ENCODE results near the gene SULT2A1. TPM values are rescaled to one million over a fixed set of nuclear protein-coding genes. Genes with fewer than 3 reads are reported as not detected.
"Not testable (repeated sequence)": the region's sequence is repeated elsewhere in the genome, so short reads cannot be mapped to it uniquely, and the experiment has no call there.

Gene SULT2A1
- total RNA-seq, 1 experiment from 2014 or later = 0.21 TPM

DNA sequence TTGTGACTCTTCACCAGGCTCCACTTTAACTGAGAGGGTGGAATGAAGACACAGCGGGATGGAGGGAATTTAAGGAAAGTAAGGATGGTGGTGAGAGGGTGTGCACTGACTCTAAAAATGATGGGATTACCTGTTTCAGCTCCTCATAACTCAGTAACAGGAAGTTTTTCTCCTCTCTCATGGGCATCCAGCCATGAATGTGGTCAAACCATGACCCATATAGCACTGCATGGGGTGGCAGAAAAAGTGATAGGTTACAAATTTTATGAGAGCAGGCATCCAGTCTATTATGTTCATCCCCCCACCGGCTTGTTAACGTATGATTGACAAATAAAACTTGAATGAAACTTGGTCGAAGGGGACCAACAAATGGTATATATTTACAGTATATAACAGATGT is 7.2 kb downstream of the SULT2A1 start:
- no peak for DNase-seq (ENCODE audit: low read depth, low spot score)

DNA sequence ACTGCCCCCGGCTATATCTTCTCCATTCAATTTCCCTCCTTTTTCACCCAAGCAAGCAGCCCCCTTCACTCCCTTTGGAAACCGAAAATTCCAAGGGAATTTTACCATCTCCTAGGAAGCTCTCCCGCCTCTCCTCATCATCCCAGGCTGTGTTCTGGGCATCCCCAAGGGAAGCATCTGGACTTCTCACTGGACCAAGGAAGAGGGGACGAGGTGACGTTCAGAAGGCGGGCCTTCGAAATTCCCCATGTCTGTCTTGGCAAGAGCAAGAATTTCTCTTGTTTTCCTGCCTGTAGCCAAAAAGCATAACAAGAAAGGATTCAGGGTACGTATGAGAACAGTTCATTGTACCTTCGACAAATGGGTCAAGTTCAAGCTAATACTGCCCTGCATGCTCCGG is 20.9 kb downstream of the SULT2A1 start:
- DNase-seq (ENCODE audit: low read depth, low spot score) = no peak

More for the DNA sequence above, 7.2 kb downstream of the SULT2A1 start:
- in situ Hi-C loops (cut with HindIII; ENCODE audit: low pct_unique_long_range_greater_than_20kb, low sequenced_read_pairs) = no loop called here

DNA sequence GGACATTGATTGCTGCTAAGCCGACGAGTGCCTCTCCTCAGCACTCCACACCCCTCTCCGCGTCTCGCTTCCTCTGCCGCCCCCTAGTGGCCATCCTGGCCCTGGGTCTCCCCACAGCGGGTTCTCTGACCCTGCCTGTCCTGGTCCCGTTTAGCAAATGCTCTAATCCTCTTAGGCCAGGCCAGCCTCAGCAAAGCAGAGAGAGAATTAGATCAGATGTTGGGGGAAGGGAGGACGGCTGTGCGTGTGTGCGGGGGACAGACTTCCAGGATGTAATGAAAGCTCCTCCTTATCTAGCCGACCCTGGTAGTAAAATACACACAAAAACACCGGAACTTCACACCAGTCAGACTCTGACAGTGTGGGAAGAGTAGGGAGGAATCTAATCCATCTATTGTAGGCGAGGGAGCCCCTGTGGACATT is 22.6 kb downstream of the SULT2A1 start:
- peak; percentile 88 for DNase-seq (ENCODE audit: low read depth, low spot score)
- in situ Hi-C loops (cut with HindIII; ENCODE audit: low pct_unique_long_range_greater_than_20kb, low sequenced_read_pairs) = no loop called here

More for the DNA sequence above, 20.9 kb downstream of the SULT2A1 start:
- in situ Hi-C loops (cut with HindIII; ENCODE audit: low pct_unique_long_range_greater_than_20kb, low sequenced_read_pairs) = no loop called here

DNA sequence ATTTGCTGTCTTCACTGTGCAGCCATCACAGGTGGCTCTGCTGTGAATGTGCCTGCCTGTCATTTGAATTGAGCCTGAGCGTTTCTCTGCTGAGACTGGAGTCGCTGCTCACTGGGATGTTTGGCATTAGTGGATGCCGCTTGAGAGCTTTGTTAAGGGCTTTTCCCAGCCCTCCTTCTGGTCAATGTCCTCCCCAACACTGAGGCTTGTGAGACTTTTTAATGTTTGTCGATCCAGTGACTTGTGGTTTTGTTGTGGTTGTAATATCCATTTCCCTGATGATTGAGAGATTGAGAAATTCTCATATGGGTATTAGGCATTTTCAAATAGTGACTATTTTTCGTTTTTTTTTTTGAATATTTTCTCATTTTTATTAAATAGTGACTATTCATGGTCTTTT is 24.5 kb downstream of the SULT2A1 start:
- in situ Hi-C loops (cut with HindIII; ENCODE audit: low pct_unique_long_range_greater_than_20kb, low sequenced_read_pairs) = no loop called here
- no peak for DNase-seq (ENCODE audit: low read depth, low spot score)

DNA sequence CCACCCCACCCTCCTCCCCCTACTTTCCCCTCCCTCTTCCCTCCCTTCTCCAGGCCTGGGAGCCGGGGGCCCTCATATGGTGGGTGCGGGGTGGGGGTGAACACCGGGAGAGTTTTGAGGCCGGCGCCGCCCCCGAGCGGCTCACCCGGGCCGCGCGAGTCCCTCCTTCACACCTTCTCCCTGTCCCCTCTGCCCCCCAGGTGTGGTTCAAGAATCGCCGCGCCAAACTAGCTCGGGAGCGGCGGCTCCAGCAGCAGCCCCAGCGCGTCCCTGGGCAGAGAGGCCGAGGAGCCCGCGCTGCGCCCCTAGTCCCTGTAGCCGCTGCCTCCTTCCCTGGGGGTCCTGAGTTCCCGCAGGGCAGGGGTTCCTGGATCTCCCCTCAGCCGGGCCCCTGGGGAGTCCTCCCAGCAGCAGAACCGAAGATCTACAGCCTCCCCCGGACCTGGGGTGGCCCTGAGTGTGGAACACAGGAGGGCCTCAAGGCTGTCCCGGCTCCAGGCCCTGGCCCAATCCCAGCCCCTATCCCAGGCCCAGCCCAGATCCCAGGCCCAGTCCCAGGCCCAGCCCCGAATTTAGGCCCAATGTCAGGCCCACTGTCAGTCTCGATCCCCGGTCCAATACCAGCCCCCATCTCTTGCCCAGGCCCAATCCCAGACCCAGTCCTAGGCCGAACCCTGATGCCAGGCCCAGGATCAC is 25.4 kb downstream of the SULT2A1 start:
- in situ Hi-C loops (cut with HindIII; ENCODE audit: low pct_unique_long_range_greater_than_20kb, low sequenced_read_pairs) = no loop called here
- DNase-seq (ENCODE audit: low read depth, low spot score) = no peak

DNA sequence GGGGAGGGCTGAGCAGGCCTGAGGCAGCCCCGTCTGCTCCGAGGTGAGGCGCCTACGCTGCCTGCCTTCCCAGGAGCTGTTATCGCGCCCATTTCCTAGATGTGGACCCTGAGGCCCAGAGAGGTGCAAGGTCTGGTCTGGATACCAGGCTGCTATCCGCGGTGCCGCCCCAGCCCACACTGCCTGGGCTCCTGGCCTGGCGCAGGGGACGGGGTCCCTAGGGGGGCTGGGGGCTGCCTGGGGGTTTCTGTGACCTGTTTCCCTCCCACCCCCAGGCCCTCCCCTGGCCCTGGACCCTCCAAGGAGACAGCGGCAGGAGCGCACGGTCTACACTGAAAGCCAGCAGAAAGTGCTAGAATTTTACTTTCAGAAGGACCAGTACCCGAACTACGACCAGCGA is 26.3 kb downstream of the SULT2A1 start:
- in situ Hi-C loops (cut with HindIII; ENCODE audit: low pct_unique_long_range_greater_than_20kb, low sequenced_read_pairs) = not testable (repeated sequence)

DNA sequence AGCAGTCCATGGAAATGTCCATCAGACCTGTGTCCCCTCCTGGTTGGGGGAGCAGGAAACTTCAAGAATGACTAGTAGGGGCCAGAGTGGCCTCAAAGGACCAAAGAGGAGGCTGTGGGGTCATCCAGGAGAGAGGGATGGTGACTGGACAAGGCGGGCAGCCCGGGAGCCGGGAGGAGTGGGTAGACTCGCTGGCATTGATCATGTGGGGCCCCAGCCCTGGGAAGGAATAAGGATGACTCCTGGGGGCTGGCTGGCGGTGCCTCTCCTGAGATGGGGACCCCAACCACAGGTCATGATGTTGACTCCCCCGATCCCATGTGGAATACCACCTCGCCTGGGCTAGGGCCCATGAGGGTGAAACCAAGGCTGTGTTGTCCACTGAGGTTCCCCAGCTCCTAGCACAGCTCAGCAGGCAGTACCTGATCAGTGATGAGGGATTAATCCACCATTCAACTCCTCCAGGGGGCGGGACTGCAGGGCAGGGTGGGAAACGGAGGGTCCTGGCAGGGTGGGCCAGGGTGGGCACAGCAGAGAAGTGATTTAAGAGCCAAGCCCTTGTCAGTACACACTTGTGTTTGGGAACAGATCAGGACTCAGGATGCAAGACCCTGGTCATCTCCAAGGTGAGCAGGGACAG is 27.3 kb downstream of the SULT2A1 start, which contains the start of gene TPRX2:
TSS of gene TPRX2 (plus strand) at position 590 of the 640 bp plus-strand sequence. CDS start at position 602, 12 bp downstream.
- in situ Hi-C loops (cut with HindIII; ENCODE audit: low pct_unique_long_range_greater_than_20kb, low sequenced_read_pairs); DNase-seq (ENCODE audit: low read depth, low spot score): not testable (repeated sequence)

More for the DNA sequence above, 26.3 kb downstream of the SULT2A1 start:
- not testable (repeated sequence) for DNase-seq (ENCODE audit: low read depth, low spot score)

DNA sequence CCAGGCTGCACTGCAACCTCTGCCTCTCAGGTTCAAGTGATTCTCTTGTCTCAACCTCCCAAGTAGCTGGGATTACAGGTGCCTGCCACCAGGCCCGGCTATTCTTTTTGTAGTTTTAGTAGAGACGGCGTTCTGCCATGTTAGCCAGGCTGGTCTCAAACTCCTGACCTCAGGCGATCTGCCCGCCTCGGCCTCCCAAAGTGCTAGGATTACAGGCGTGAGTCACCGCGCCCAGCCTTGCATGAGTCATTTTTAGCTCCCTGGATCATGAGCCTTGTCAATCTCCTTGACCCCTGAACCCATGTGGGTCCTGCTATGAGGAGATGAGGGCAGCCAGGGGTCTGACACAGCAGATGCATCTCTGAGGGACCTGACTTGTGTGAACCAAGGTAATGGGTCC is 27.9 kb downstream of the SULT2A1 start:
- in situ Hi-C loops (cut with HindIII; ENCODE audit: low pct_unique_long_range_greater_than_20kb, low sequenced_read_pairs); DNase-seq (ENCODE audit: low read depth, low spot score): not testable (repeated sequence)

DNA sequence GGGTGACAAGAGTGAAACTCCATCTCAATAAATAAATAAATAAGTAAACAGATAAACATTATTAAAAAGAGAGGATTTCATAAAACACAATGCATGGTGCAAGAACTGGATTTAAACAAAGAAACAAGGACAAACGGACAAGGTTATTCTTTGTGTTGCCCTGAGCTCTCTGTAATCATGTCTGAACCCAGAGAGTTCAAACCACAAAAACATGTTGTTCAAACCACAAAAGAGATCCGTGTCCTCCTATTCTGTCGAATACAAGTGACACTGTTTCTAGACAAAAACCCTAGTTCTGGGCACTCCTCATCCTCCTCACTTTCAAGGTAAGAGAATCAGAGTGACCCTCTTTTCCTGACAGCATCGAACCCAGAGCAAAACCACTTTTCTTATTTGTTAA is 31.7 kb downstream of the SULT2A1 start:
- DNase-seq (ENCODE audit: low read depth, low spot score) = no peak
- in situ Hi-C loops (cut with HindIII; ENCODE audit: low pct_unique_long_range_greater_than_20kb, low sequenced_read_pairs) = no loop called here

DNA sequence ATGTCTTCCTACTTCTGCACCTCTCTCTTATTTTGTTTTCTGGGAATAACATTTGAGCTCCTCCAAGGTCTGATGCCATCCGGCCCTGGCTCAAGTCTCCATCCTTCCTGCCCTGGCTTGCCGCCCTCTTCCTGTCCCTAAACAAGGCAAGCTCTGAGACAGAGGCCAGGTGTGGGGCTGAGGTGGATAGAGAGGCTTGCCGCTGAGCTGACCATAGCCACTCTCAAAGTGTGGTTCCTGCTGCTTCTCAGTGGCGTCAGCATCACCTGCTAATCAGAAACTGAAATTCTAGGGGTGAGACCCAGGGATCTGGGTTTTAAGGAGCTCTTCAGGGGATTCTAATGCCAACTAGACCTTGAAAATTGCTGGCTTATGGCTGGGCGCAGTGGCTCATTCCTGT is 33.1 kb downstream of the SULT2A1 start:
- DNase-seq (ENCODE audit: low read depth, low spot score) = no peak
- in situ Hi-C loops (cut with HindIII; ENCODE audit: low pct_unique_long_range_greater_than_20kb, low sequenced_read_pairs) = no loop called here

DNA sequence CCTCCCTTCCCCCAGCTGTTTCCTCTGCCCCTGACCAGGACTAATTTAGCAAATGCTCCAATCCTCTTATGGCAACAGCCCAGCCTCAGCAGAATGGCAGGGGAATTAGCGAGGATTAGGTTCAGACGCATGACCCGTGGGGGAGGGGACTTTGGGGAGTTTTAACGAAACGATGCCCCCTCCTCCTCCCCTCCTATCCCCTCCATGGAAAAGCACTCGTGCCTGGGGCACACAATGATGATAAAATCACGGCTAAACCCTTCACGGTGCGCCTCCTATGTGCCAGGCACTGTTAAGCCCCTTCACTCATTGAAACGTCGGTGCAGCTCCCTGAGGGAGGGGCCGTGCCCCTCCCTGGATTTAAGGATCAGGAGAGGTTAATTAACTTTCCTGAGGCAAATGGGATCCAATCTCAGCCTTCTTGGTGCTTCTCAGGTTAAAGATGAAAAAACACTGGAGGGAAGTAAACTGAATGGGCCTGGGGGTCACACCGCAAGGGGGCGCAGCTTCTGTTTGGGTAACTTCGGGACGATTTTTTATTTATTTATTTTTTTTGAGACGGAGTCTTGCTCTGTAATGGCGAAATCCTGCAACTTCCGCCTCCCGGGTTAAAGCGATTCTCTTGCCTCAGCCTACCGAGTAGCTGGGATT is 37.2 kb downstream of the SULT2A1 start:
- in situ Hi-C loops (cut with HindIII; ENCODE audit: low pct_unique_long_range_greater_than_20kb, low sequenced_read_pairs) = no loop called here
- DNase-seq (ENCODE audit: low read depth, low spot score) = peak; percentile 69

DNA sequence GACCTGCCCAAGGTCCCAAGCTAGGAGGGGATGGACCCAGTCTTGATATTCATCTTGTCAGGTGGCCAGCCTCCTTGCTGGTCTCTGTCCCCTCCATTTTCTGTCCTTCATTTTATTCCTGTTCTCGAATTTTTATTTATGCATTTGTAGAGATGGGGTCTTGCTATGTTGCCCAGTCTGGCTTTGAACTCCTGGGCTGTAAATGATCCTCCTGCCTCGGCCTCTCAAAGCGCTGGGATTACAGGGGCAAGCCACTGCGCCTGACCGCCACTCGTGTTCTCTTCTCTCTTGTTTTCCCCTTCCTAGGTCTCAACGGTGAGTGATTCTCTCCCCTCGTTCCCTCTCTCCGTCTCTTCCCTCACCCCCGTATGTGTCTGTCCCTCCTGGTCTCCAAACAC is 37.7 kb downstream of the SULT2A1 start:
- in situ Hi-C loops (cut with HindIII; ENCODE audit: low pct_unique_long_range_greater_than_20kb, low sequenced_read_pairs) = no loop called here
- no peak for DNase-seq (ENCODE audit: low read depth, low spot score)

DNA sequence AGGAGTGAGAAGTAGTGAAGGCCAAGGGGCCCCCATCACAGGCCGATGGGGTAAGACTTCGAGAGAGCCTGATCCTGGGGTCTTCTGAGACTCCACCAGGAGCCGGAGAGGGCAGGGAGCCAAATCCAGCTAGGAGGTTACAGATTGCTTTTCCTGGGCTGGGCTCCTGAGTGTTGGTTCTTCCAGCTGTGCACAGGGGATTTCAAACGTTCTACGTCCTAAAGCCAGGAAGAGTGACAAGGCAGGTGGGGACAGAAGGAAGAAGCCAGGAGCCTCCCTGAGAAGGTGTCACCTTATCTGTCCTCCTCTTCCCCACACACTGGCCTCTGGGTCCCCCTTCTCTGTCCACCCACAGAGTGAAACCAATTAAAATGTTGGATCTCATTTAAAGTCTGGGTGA is 43.2 kb downstream of the SULT2A1 start:
- DNase-seq (ENCODE audit: low read depth, low spot score) = no peak
- in situ Hi-C loops (cut with HindIII; ENCODE audit: low pct_unique_long_range_greater_than_20kb, low sequenced_read_pairs) = no loop called here

DNA sequence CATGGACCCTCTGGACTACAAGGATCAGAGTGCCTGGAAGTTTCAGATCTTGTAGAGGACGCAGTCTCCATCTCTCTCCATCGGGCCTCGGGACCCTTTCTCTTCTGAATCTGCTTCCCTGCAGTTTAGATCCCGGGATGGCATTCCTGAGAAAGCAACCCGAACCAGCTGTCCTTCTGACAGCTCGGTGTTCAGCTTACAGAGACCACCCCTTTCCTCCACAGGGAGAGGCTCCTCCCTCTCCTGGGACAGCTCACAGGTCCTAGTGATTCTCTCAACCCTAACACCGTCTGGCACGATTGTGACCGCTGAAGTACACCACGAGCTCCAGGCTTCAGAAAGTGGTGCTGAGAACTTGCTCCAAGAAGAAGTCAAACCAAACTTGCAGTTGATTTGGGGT is 46.2 kb downstream of the SULT2A1 start:
- no peak for DNase-seq (ENCODE audit: low read depth, low spot score)
- in situ Hi-C loops (cut with HindIII; ENCODE audit: low pct_unique_long_range_greater_than_20kb, low sequenced_read_pairs) = no loop called here

DNA sequence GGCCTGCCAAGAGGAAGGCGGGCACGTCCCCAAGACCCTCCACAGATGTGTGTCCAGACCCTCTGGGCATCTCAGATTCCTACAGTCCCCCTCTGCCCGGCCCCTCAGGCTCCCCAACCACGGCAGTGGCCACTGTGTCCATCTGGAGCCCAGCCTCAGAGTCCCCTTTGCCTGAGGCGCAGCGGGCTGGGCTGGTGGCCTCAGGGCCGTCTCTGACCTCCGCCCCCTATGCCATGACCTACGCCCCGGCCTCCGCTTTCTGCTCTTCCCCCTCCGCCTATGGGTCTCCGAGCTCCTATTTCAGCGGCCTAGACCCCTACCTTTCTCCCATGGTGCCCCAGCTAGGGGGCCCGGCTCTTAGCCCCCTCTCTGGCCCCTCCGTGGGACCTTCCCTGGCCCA is 46.7 kb downstream of the SULT2A1 start:
- in situ Hi-C loops (cut with HindIII; ENCODE audit: low pct_unique_long_range_greater_than_20kb, low sequenced_read_pairs) = no loop called here
- no peak for DNase-seq (ENCODE audit: low read depth, low spot score)

DNA sequence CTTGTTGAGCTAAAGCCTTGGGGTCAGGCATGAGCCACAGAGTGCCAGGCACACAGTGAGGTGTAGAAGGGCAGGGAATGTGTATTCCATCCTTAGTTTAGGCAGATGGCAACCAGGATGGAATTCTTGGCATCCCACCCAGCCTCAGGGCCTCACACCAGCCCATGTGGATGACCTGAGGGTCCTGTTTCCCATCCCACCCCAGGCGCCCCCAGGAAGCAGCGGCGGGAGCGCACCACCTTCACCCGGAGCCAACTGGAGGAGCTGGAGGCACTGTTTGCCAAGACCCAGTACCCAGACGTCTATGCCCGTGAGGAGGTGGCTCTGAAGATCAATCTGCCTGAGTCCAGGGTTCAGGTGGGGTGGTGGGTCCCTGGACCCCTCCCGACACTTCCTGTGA is 50.1 kb downstream of the SULT2A1 start:
- DNase-seq (ENCODE audit: low read depth, low spot score) = no peak
- in situ Hi-C loops (cut with HindIII; ENCODE audit: low pct_unique_long_range_greater_than_20kb, low sequenced_read_pairs) = no loop called here

DNA sequence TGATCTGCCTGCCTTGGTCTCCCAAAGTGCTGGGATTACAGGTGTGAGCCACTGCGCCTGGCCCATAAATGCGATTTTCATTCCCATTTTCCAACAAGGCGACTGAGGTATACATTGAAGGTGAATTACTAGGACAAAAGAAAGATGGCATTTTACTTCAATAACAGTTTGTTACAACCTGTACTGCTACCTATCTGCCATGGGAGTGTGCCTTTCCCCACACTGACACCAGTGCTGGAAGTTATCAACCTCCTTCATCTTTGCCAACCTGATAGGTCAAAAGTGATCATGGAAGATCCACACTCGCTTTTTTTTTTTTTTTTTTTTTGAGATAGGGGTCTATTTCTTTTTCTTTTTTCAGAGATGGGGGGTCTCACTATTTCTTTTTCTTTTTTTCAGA is 53.4 kb downstream of the SULT2A1 start:
- in situ Hi-C loops (cut with HindIII; ENCODE audit: low pct_unique_long_range_greater_than_20kb, low sequenced_read_pairs) = no loop called here
- DNase-seq (ENCODE audit: low read depth, low spot score) = no peak

DNA sequence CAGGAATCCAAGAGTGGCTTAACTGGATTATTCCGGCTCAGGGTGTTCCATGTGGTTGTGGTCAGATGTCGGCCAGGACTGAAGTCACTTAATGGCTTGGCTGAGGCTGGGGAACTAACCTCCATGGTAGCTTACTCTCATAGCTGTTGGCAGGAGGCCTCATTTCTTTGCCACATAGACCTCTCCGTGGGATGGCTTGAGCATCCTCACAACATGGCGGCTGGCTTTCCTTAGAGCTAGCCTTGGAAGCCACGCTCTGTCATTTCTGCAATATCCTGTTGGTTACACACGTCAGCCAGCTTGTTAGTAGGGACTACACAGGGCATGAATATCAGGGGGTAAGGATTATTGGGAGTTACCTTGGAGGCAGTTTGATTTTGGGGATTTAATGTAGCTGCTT is 59.3 kb downstream of the SULT2A1 start:
- in situ Hi-C loops (cut with HindIII; ENCODE audit: low pct_unique_long_range_greater_than_20kb, low sequenced_read_pairs) = no loop called here

DNA sequence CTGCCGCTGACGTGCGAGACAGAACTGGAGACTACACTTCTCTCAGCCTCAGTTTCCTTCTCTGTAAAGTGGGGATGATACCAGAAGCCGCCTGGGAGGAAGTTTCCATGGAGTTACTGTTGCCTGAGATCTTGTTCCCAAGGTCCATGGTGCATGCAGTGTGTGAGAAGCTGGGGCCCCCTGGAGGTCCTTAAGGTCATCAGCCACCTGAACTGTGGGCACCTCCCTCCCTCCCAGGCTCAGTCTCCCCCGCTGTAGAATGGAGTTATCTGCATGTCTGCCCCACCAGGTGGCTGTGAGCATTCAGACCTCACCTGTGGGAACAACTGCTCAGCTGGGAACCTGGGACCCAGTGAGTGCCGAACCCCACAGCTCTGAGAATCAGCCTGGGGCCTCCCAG is 61.7 kb downstream of the SULT2A1 start:
- no peak for DNase-seq (ENCODE audit: low read depth, low spot score)
- in situ Hi-C loops (cut with HindIII; ENCODE audit: low pct_unique_long_range_greater_than_20kb, low sequenced_read_pairs) = no loop called here

More for the DNA sequence above, 59.3 kb downstream of the SULT2A1 start:
- no peak for DNase-seq (ENCODE audit: low read depth, low spot score)

Data from SK-MEL-5 (cell line).